Measurements from ENCODE around the gene TRAPPC5. TPM values are rescaled to one million over a fixed set of nuclear protein-coding genes. Genes with fewer than 3 reads are reported as not detected.

The TRAPPC5 gene
- polyA plus RNA-seq, 1 donor (not counting 4 experiments of a cell fraction or from before 2014, with no cell fraction given): 54.8 TPM

DNA sequence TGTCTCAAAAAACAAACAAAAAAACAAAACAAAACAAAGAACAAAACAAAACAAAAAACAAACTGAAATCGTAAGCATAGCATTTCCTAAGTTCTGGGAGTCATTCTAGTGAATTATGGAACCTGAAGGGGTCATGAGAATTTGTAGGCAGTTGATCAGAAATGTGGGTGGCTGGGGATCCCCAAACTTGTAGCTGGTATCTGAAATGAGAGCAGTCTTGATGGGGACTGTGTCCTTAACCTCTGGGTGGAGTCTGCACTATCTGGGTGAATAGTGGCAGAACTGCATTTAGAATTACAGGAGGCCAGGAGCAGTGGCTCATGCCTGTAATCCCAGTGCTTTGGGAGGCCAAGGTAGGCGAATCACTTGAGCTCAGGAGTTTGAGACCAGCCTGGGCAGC lies 45.2 kb downstream of the TRAPPC5 start:
- DNase-seq (ENCODE audit: low read depth, low spot score) (no peak), FAIRE-seq (no peak)
- Histone ChIP-seq H2AFZ (ENCODE audit: control insufficient read depth, low read length) (no peak overlapping the region), H3K79me2 (ENCODE audit: control insufficient read depth, insufficient read depth, low read length) (no peaks in the 10 kb centered on the region), H3K27me3 (ENCODE audit: control insufficient read depth, extremely low read depth, insufficient read depth, low read length) (peaks cover 26% of the 10 kb centered on the region), H3K9ac (ENCODE audit: control insufficient read depth, extremely low read depth, insufficient read depth, low read length) (no peak overlapping the region), H3K4me2 (ENCODE audit: control insufficient read depth, extremely low read depth, insufficient read depth, low read depth, low read length) (no peak overlapping the region), H3K4me1 (ENCODE audit: control insufficient read depth, extremely low read depth, insufficient read depth, low read length) (no peaks in the 10 kb centered on the region), H3K4me3 (ENCODE audit: control insufficient read depth in 2 of 3, extremely low read depth in 1 of 3, insufficient read depth in 2 of 3, low read depth in 1 of 3, low read length in 3 of 3) (no peak overlapping the region), H4K20me1 (ENCODE audit: control insufficient read depth, extremely low read depth, insufficient read depth, low read length) (no peaks in the 10 kb centered on the region), H3K9me1 (ENCODE audit: control insufficient read depth, extremely low read depth, insufficient read depth, low read length) (no peaks in the 10 kb centered on the region), H3K9me3 (ENCODE audit: control insufficient read depth, low read depth, low read length) (no peaks in the 10 kb centered on the region), H3K27ac (ENCODE audit: control insufficient read depth, insufficient read depth, low read length) (no peak overlapping the region), H3K36me3 (ENCODE audit: control insufficient read depth in 2 of 2, extremely low read depth in 1 of 2, insufficient read depth in 2 of 2, low read length in 2 of 2) (no peaks in the 10 kb centered on the region)
- no peak for TF ChIP-seq EZH2 (IDR thresholded peaks at IDR 0.05; ENCODE audit: low read length)
- TF ChIP-seq, protein P1, sequence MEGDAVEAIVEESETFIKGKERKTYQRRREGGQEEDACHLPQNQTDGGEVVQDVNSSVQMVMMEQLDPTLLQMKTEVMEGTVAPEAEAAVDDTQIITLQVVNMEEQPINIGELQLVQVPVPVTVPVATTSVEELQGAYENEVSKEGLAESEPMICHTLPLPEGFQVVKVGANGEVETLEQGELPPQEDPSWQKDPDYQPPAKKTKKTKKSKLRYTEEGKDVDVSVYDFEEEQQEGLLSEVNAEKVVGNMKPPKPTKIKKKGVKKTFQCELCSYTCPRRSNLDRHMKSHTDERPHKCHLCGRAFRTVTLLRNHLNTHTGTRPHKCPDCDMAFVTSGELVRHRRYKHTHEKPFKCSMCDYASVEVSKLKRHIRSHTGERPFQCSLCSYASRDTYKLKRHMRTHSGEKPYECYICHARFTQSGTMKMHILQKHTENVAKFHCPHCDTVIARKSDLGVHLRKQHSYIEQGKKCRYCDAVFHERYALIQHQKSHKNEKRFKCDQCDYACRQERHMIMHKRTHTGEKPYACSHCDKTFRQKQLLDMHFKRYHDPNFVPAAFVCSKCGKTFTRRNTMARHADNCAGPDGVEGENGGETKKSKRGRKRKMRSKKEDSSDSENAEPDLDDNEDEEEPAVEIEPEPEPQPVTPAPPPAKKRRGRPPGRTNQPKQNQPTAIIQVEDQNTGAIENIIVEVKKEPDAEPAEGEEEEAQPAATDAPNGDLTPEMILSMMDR (optimal IDR thresholded peaks at IDR 0.05 in 1 of 3, IDR thresholded peaks at IDR 0.05 in 1 of 3, conservative IDR thresholded peaks at IDR 0.05 in 1 of 3; ENCODE audit: extremely low read depth in 1 of 3, insufficient read depth in 2 of 3, low read length in 3 of 3): no peak
- dilution Hi-C loops (cut with MboI; ENCODE audit: extremely low pct_ligation_motif_present, low sequenced_read_pairs): no loop called here

- peaks cover 47% of the 10 kb centered on the region for H3K27me3 ChIP-seq (ENCODE audit: control insufficient read depth, extremely low read depth, insufficient read depth, low read length)
- dilution Hi-C loops (cut with MboI; ENCODE audit: extremely low pct_ligation_motif_present, low sequenced_read_pairs): no loop called here
Observed at GRCh38 chr19:7729211-7729610, 48.6 kb downstream of the TRAPPC5 start.

More at GRCh38 chr19:7729211-7729610, 48.6 kb downstream of the TRAPPC5 start:
- H3K4me1 ChIP-seq (ENCODE audit: control insufficient read depth, extremely low read depth, insufficient read depth, low read length): no peaks in the 10 kb centered on the region
- no peak overlapping the region for H2AFZ ChIP-seq (ENCODE audit: control insufficient read depth, low read length)
- no peaks in the 10 kb centered on the region for H3K79me2 ChIP-seq (ENCODE audit: control insufficient read depth, insufficient read depth, low read length)
- H4K20me1 ChIP-seq (ENCODE audit: control insufficient read depth, extremely low read depth, insufficient read depth, low read length): no peaks in the 10 kb centered on the region
- no peak for DNase-seq (ENCODE audit: low read depth, low spot score)
- no peaks in the 10 kb centered on the region for H3K9me1 ChIP-seq (ENCODE audit: control insufficient read depth, extremely low read depth, insufficient read depth, low read length)
- H3K4me2 ChIP-seq (ENCODE audit: control insufficient read depth, extremely low read depth, insufficient read depth, low read depth, low read length): no peak overlapping the region
- H3K9me3 ChIP-seq (ENCODE audit: control insufficient read depth, low read depth, low read length): no peaks in the 10 kb centered on the region
- no peak overlapping the region for H3K4me3 ChIP-seq (ENCODE audit: control insufficient read depth in 2 of 3, extremely low read depth in 1 of 3, insufficient read depth in 2 of 3, low read depth in 1 of 3, low read length in 3 of 3)
- H3K36me3 ChIP-seq (ENCODE audit: control insufficient read depth in 2 of 2, extremely low read depth in 1 of 2, insufficient read depth in 2 of 2, low read length in 2 of 2): no peaks in the 10 kb centered on the region
- TF ChIP-seq EZH2 (IDR thresholded peaks at IDR 0.05; ENCODE audit: low read length): peak; percentile 38
- TF ChIP-seq, protein P1 (optimal IDR thresholded peaks at IDR 0.05 in 1 of 3, IDR thresholded peaks at IDR 0.05 in 1 of 3, conservative IDR thresholded peaks at IDR 0.05 in 1 of 3; ENCODE audit: extremely low read depth in 1 of 3, insufficient read depth in 2 of 3, low read length in 3 of 3): no peak
- no peak overlapping the region for H3K9ac ChIP-seq (ENCODE audit: control insufficient read depth, extremely low read depth, insufficient read depth, low read length)
- no peak overlapping the region for H3K27ac ChIP-seq (ENCODE audit: control insufficient read depth, insufficient read depth, low read length)
- FAIRE-seq: no peak

Measured in keratinocyte (primary cell).